Measurements from ENCODE around the gene LGALS4. TPM values are rescaled to one million over a fixed set of nuclear protein-coding genes. Genes with fewer than 3 reads are reported as not detected.

LGALS4 gene
- total and polyA plus RNA-seq, 2 experiments from 2014 or later: 0.87 TPM; not detected in 1

DNA sequence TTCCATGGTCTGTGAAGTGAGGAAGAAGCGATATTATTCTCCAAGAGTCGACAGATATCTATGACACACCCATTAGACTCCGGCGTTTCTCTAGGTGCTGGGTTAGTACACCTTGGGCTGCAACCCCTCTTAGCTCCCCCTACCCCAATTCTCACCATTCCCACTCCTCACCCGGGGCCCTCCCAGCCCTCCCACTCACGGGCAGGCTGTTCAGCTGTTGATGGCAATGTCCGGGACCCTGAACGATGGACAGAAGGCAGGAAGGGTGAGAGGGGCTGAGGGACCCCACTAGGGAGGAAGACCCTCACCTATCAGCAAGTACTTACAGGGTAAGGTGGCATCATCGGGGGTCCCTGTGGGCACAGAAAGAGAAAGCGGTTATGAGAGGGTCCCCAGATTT lies 9.2 kb downstream of the LGALS4 start (continued):
- no peak for TF ChIP-seq CTCF (conservative IDR thresholded peaks at IDR 0.05; ENCODE audit: low read depth in 2 of 2)

DNA sequence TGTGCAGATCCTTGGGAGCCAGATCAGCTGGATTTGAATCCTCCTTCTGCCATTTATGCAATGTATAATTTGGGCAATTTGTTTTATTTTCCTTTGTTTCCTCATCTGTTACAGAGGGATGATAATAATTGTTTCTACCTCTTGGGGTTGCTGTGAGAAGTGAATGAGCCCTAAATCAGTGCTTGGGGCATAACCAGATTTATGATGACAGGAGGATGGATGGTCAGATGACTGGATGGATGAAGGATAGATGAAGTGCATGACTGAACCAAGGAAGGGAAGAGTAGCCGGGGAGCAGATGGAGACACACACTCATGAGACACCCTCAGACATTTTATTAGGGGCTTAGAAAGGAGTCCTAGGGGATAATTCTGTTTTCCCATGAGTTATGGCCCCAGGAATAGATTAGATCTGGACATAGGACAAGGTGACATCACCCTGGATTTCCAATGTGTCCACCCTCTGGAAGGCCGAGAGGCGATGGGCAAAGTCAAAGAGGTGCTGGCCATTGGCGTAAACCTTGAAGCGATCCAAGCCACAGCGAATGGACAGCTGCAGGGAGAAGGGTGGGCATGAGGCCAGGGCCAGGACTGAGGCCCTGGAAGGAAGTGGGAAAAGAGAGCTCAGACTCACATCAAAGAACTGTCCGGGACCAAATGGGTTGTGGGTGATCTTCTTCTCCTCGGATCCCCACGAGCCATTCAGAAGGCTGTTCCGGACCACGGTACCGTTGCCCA lies 11.2 kb downstream of the LGALS4 start:
- Histone ChIP-seq H3K4me3 (no peak overlapping the region), H3K27me3 (ENCODE audit: insufficient read depth) (no peaks in the 10 kb centered on the region), H3K4me2 (no peak overlapping the region), H3K27ac (ENCODE audit: low read depth) (no peak overlapping the region), H3K4me1 (ENCODE audit: insufficient read depth) (no peaks in the 10 kb centered on the region), H3K9me2 (ENCODE audit: insufficient read depth) (peaks cover 13% of the 10 kb centered on the region; the same call in 1 of the 2 replicates), H3F3A (replicated peaks; ENCODE audit: low read depth) (no peaks in the 10 kb centered on the region), H3K36me3 (ENCODE audit: insufficient read depth) (no peaks in the 10 kb centered on the region), H3K79me2 (replicated peaks; ENCODE audit: insufficient read depth) (no peaks in the 10 kb centered on the region), H4K20me1 (replicated peaks; ENCODE audit: insufficient read depth) (no peaks in the 10 kb centered on the region), H2AFZ (no peak overlapping the region)
- ATAC-seq (no peak), DNase-seq (ENCODE audit: low spot score) (no peak)
- H3K27me3 Mint-ChIP-seq (ENCODE audit: insufficient read depth, low read depth, poor library complexity): peaks cover 3% of the 10 kb centered on the region
- peaks cover 10% of the 10 kb centered on the region for H3K9me3 Mint-ChIP-seq
- no peak overlapping the region for H3K4me3 Mint-ChIP-seq
- no peaks in the 10 kb centered on the region for H3K4me1 Mint-ChIP-seq
- no peak overlapping the region for H3K27ac Mint-ChIP-seq
- H3K36me3 Mint-ChIP-seq (ENCODE audit: low read depth): peaks cover 3% of the 10 kb centered on the region; the same call in 1 of the 3 replicates
- TF ChIP-seq STAT1 (IDR thresholded peaks at IDR 0.05; ENCODE audit: unreplicated experiment) (no peak), REST (IDR thresholded peaks at IDR 0.05; ENCODE audit: unreplicated experiment) (no peak), EZH2 (IDR thresholded peaks at IDR 0.05; ENCODE audit: low read depth, unreplicated experiment) (no peak), POLR2AphosphoS5 (IDR thresholded peaks at IDR 0.05; ENCODE audit: low read depth) (no peak), EZH2phosphoT487 (IDR thresholded peaks at IDR 0.05; ENCODE audit: unreplicated experiment) (no peak), CREB1 (CRISPR knock-in tag; IDR thresholded peaks at IDR 0.05; ENCODE audit: low read depth) (no peak), ZNF331 (CRISPR knock-in tag; IDR thresholded peaks at IDR 0.05; ENCODE audit: low read depth) (no peak), ETS1 (IDR thresholded peaks at IDR 0.05) (no peak), JUNB (IDR thresholded peaks at IDR 0.05; ENCODE audit: unreplicated experiment) (no peak), CTCF (conservative IDR thresholded peaks at IDR 0.05; ENCODE audit: low read depth in 2 of 2) (no peak), NANOG (IDR thresholded peaks at IDR 0.05; ENCODE audit: borderline replicate concordance) (no peak)

Measured in GM23338 (cell line).